ENCODE results near the gene MYOCOS.
"Not testable (repeated sequence)": the region's sequence is repeated elsewhere in the genome, so short reads cannot be mapped to it uniquely, and the experiment has no call there.

- TF ChIP-seq CTCF (IDR thresholded peaks at IDR 0.05; ENCODE audit: extremely low read depth in 1 of 2, insufficient read depth in 1 of 2, low read depth in 1 of 2, low read length in 2 of 2); EZH2 (IDR thresholded peaks at IDR 0.05; ENCODE audit: borderline replicate concordance, low read depth, low read length, severe bottlenecking): not testable (repeated sequence)
Observed at GRCh38 chr1:171656206-171656605, 34.2 kb downstream of the MYOCOS start.
